Neural progenitor cell (in vitro differentiated cells): ENCODE results near the gene TRAF1. TPM values are rescaled to one million over a fixed set of nuclear protein-coding genes. Genes with fewer than 3 reads are reported as not detected.

Source experiments
- DNase-seq: peaks from one replicate; pipeline ENCODE4 v3.0.0-alpha.2; 2016; ENCODE audit warnings: low spot score
- H2AFZ ChIP-seq: fragments of 200-600 bp; sonication (generic); replicated peaks from 2 replicates; pipeline ENCODE4 v1.6.1; 2016; ENCODE audit warnings: antibody characterized with exemption
- H3F3A ChIP-seq: fragments of 200-600 bp; sonication (generic); 2 replicates; pipeline ENCODE4 v1.6.1; 2016; ENCODE audit warnings: antibody characterized with exemption, low read depth
- H3K27ac ChIP-seq: fragments of 200-600 bp; sonication (generic); 2 replicates; pipeline ENCODE4 v1.5.1; 2016; ENCODE audit warnings: mild to moderate bottlenecking
- H3K27me3 ChIP-seq: fragments of 200-600 bp; sonication (generic); 2 replicates; pipeline ENCODE4 v1.6.1; 2016; ENCODE audit warnings: mild to moderate bottlenecking, moderate library complexity
- H3K36me3 ChIP-seq: fragments of 200-600 bp; sonication (generic); 2 replicates; pipeline ENCODE4 v1.5.1; 2016
- H3K4me1 ChIP-seq: fragments of 200-600 bp; sonication (generic); 2 replicates; pipeline ENCODE4 v1.6.1; 2016; ENCODE audit warnings: mixed run types
- H3K4me2 ChIP-seq: fragments of 200-600 bp; sonication (generic); 2 replicates; pipeline ENCODE4 v1.6.1; 2016
- H3K4me3 ChIP-seq: fragments of 200-600 bp; sonication (generic); 2 replicates; pipeline ENCODE4 v1.5.1; 2016
- H3K79me2 ChIP-seq: fragments of 200-600 bp; sonication (generic); 2 replicates; pipeline ENCODE4 v1.6.1; 2016; ENCODE audit warnings: low read depth
- H3K9ac ChIP-seq: fragments of 200-600 bp; sonication (generic); 2 replicates; pipeline ENCODE4 v1.6.1; 2016
- H3K9me3 ChIP-seq: fragments of 200-600 bp; sonication (generic); 2 replicates; pipeline ENCODE4 v1.5.1; 2016; ENCODE audit warnings: low read depth
- H4K20me1 ChIP-seq: fragments of 200-600 bp; sonication (generic); 2 replicates; pipeline ENCODE4 v1.6.1; 2016; ENCODE audit warnings: low read depth
- H3K27ac Mint-ChIP-seq: 3 replicates; pipeline ENCODE4 v1.8.0; 2021; ENCODE audit warnings: mixed read lengths
- H3K27me3 Mint-ChIP-seq: 2 replicates; pipeline ENCODE4 v1.8.0; 2022; ENCODE audit warnings: low read depth, mild to moderate bottlenecking, inconsistent platforms, moderate library complexity, mixed read lengths; ENCODE audit not compliant: insufficient read depth
- H3K36me3 Mint-ChIP-seq: 3 replicates; pipeline ENCODE4 v1.8.0; 2021; ENCODE audit warnings: mixed read lengths
- H3K4me1 Mint-ChIP-seq: 3 replicates; pipeline ENCODE4 v1.8.0; 2021; ENCODE audit warnings: mixed read lengths
- H3K4me3 Mint-ChIP-seq: 3 replicates; pipeline ENCODE4 v1.8.0; 2021; ENCODE audit warnings: mild to moderate bottlenecking, moderate library complexity, mixed read lengths
- H3K9me3 Mint-ChIP-seq: 3 replicates; pipeline ENCODE4 v1.8.0; 2020; ENCODE audit warnings: mixed read lengths
- EZH2 ChIP-seq: fragments of 200-600 bp; sonication (generic); IDR thresholded peaks from 2 replicates; pipeline ENCODE4 v1.6.1; 2017; ENCODE audit warnings: antibody characterized with exemption, mild to moderate bottlenecking, moderate library complexity
- EZH2phosphoT487 ChIP-seq: fragments of 200-600 bp; sonication (generic); IDR thresholded peaks from 2 replicates; pipeline ENCODE4 v1.6.1; 2017; ENCODE audit warnings: antibody characterized with exemption
- total RNA-seq: library from RNA; depleted of rRNA; stranded (reverse); fragments of >200 nt; gene quantifications from 2 replicates; pipeline ENCODE4 v1.2.3, GENCODE V29; 2015; ENCODE audit warnings: low replicate concordance
- TF ChIP-seq, protein P1 (sequence below): fragments of 200-600 bp; sonication (generic); IDR thresholded peaks from 2 replicates; pipeline ENCODE4 v1.5.1; 2017; ENCODE audit warnings: antibody characterized with exemption, mild to moderate bottlenecking

The TRAF1 gene
- total RNA-seq, 1 donor from 2014 or later, result 3.2 TPM

DNA sequence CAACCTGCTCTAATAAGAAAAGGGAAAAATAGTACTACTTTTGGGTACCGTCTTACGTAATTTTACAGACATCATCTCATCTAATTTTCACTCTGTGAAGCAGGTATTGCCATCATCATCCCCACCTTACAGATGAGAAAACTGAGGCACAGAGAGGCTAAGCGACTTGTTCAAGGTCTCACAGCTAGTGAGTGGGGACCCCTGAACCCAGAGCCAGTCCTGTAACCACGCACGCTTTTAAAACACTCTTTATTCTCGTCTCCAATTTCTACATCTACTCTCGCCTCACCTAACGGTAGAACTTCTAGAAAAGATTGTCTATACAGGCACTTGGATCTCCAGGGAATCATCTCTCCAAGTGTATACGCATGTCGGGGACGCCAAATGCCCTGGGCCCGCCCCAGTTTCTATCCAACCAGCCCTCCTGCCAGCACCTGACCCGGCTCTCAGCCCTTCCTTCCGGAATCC lies 1.5 kb upstream of the TRAF1 start:
- H3K36me3 Mint-ChIP-seq, result no peaks in the 10 kb centered on the region
- Histone ChIP-seq H3K27ac (no peak overlapping the region), H3K79me2 (no peaks in the 10 kb centered on the region), H3F3A (peaks cover 13% of the 10 kb centered on the region), H3K27me3 (peaks cover 14% of the 10 kb centered on the region), H3K4me3 (peak overlapping the region; percentile 63), H3K9me3 (no peaks in the 10 kb centered on the region), H3K9ac (no peak overlapping the region), H3K4me2 (peak overlapping the region; percentile 91), H3K4me1 (peaks cover 4% of the 10 kb centered on the region), H3K36me3 (no peaks in the 10 kb centered on the region), H2AFZ (peak overlapping the region; percentile 96), H4K20me1 (no peaks in the 10 kb centered on the region)
- DNase-seq, result peak; percentile 39
- H3K4me3 Mint-ChIP-seq, result peak overlapping the region; percentile 76
- H3K27ac Mint-ChIP-seq, result no peak overlapping the region
- peaks cover 18% of the 10 kb centered on the region for H3K4me1 Mint-ChIP-seq
- H3K9me3 Mint-ChIP-seq, result no peaks in the 10 kb centered on the region
- TF ChIP-seq, protein P1, sequence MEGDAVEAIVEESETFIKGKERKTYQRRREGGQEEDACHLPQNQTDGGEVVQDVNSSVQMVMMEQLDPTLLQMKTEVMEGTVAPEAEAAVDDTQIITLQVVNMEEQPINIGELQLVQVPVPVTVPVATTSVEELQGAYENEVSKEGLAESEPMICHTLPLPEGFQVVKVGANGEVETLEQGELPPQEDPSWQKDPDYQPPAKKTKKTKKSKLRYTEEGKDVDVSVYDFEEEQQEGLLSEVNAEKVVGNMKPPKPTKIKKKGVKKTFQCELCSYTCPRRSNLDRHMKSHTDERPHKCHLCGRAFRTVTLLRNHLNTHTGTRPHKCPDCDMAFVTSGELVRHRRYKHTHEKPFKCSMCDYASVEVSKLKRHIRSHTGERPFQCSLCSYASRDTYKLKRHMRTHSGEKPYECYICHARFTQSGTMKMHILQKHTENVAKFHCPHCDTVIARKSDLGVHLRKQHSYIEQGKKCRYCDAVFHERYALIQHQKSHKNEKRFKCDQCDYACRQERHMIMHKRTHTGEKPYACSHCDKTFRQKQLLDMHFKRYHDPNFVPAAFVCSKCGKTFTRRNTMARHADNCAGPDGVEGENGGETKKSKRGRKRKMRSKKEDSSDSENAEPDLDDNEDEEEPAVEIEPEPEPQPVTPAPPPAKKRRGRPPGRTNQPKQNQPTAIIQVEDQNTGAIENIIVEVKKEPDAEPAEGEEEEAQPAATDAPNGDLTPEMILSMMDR, result no peak
- no peak for TF ChIP-seq EZH2phosphoT487
- TF ChIP-seq EZH2, result no peak
- H3K27me3 Mint-ChIP-seq, result peaks cover 4% of the 10 kb centered on the region

- no peak for DNase-seq
- Histone ChIP-seq H3K27me3 (peaks cover 14% of the 10 kb centered on the region), H3K4me1 (peaks cover 4% of the 10 kb centered on the region), H3K4me2 (no peak overlapping the region), H3K9me3 (no peaks in the 10 kb centered on the region), H4K20me1 (no peaks in the 10 kb centered on the region), H3K36me3 (no peaks in the 10 kb centered on the region), H3K9ac (no peak overlapping the region), H3F3A (peaks cover 13% of the 10 kb centered on the region), H3K27ac (no peak overlapping the region), H3K4me3 (no peak overlapping the region), H3K79me2 (no peaks in the 10 kb centered on the region), H2AFZ (no peak overlapping the region)
- no peaks in the 10 kb centered on the region for H3K36me3 Mint-ChIP-seq
- no peak overlapping the region for H3K4me3 Mint-ChIP-seq
- TF ChIP-seq EZH2, result no peak
- TF ChIP-seq EZH2phosphoT487, result no peak
- TF ChIP-seq, protein P1, result no peak
- peaks cover 4% of the 10 kb centered on the region for H3K27me3 Mint-ChIP-seq
- peaks cover 19% of the 10 kb centered on the region for H3K4me1 Mint-ChIP-seq
- no peak overlapping the region for H3K27ac Mint-ChIP-seq
- no peaks in the 10 kb centered on the region for H3K9me3 Mint-ChIP-seq
Observed at GRCh38 chr9:120927269-120928014, 846 bp upstream of the TRAF1 start.

GRCh38 chr9:120925535-120926396 lies 830 bp downstream of the TRAF1 start:
- Histone ChIP-seq H3K9ac (no peak overlapping the region), H3K9me3 (no peaks in the 10 kb centered on the region), H3K4me2 (no peak overlapping the region), H3K4me3 (no peak overlapping the region), H3K27me3 (peaks cover 14% of the 10 kb centered on the region), H2AFZ (no peak overlapping the region), H4K20me1 (no peaks in the 10 kb centered on the region), H3K4me1 (peaks cover 4% of the 10 kb centered on the region), H3K79me2 (no peaks in the 10 kb centered on the region), H3K36me3 (no peaks in the 10 kb centered on the region), H3F3A (peaks cover 13% of the 10 kb centered on the region), H3K27ac (no peak overlapping the region)
- H3K4me1 Mint-ChIP-seq, result peaks cover 23% of the 10 kb centered on the region
- no peak overlapping the region for H3K4me3 Mint-ChIP-seq
- no peaks in the 10 kb centered on the region for H3K9me3 Mint-ChIP-seq
- H3K27ac Mint-ChIP-seq, result peak overlapping the region; percentile 67
- TF ChIP-seq, protein P1, result no peak
- no peak for TF ChIP-seq EZH2
- TF ChIP-seq EZH2phosphoT487, result no peak
- H3K36me3 Mint-ChIP-seq, result no peaks in the 10 kb centered on the region
- peaks cover 4% of the 10 kb centered on the region for H3K27me3 Mint-ChIP-seq
- no peak for DNase-seq
